Eye (tissue), 1 donor: ENCODE measurements around the gene AFDN.

Experiments
- DNase-seq: peaks from one replicate; pipeline ENCODE4 v3.0.0-alpha.2; 2015

Gene AFDN

DNA sequence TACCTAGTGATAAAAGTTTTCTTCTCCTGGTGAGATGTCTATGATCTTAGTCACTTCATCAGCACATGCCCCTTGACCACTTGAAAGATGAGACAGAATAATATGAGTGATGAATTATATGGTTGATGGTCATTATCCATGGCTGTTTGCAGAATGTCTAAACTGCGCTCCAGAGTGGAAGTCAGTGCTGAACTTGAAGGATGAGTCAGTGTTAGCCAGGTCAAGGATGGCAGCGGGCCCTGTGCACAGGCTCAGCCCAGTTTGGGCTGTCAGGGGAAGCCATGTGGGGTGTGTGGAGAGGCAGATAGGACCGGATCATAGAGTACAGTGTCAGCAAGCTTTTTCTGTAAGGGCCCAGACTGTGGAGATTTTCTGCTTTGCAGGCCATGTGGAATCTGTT is 103.6 kb downstream of the AFDN start:
- DNase-seq, result no peak

DNA sequence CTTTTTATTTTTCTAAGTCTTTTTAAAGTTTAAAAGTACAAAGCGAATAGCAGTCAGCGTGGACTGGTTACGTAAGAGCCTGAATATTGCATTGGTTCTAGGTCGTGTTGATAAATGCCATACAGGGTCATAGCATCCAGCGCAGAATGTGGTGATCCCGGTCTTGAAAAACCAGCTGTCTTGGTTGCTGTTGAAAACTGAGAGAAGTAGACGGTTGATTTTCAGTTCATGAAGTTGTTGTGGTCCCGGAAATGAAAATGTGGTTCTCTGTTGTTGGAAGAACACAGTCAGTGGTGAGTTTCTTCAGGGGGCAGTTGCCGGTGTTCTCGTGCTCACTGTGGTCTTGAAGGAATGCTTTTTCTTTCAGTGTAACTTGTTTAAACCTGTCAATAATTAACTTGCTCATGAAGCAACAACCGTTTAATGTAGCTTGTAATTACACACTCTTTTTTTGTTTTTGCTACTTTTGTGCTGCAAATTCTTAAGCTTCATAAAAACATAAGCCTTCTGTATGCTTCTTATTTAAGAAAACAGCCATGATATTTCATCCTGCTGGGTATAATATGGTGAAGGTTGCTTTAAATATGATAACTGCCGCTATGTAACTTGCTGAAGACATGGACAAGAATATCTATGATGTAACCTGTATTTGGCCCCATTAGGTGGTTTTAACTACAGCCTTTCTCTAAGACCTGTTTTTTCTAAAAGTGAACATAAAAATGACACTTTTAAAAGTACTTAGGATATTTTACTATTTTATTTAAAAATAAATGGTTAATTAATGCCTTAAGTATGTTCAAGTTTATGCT is 106.0 kb downstream of the AFDN start:
- peak; percentile 11 for DNase-seq

DNA sequence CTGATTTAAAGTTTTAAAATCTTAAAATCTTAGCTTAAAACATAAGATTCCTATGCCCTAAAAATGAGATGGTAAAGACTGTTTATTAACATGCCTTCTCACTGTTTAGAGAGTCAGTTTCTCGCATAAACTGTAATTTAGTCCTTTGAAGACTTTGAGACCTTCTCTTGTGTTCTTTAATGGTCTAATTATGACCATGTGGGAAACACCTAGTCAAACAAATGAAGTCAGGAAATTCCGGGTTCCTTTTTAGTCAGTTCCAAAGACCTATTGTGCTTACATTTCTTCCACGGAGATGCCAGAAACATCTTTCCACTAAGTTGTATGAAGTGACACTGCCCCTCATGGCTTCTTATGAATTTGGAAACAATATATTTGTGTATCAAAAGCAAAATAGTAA is 106.6 kb downstream of the AFDN start:
- DNase-seq, result no peak

DNA sequence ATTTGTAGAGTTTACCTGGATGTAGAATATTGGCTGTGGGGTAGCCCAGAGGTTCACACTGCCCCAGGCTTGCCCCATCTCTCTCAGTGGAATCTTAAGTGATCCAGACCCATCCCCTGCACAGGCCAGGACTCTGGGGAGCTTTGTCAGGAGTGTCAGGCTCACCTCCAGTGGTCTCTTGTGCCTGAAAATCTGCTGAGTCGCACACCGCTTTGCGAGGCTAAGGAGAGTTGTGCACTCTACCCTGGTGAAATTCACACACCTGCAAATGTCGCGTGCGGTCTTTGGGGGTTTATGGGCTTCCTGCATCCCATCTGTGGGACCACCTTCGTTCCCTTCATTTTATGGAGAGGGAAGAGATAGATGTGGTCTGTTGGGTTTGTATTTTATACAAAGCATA is 107.1 kb downstream of the AFDN start:
- no peak for DNase-seq

DNA sequence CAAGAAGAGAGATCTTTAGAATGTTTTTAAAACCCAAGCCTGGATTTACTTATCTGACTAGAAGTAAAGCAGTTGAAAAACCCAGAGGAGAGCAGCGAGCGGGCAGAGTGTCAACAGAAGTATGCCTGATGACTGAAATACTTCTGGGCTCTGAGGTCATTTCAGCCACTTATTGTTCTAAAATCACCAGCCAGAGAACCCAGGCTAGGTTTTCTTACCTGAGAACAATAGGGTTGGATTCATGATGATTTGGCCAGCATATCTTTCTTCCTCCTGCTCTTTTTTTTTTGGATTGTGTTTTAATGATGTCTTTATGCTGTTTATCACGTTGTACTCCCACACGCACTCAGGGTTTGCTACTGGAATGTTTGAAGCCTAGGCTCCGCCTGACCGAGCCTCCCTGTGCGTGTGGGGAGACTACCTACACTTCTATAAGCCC is 107.7 kb downstream of the AFDN start:
- no peak for DNase-seq

DNA sequence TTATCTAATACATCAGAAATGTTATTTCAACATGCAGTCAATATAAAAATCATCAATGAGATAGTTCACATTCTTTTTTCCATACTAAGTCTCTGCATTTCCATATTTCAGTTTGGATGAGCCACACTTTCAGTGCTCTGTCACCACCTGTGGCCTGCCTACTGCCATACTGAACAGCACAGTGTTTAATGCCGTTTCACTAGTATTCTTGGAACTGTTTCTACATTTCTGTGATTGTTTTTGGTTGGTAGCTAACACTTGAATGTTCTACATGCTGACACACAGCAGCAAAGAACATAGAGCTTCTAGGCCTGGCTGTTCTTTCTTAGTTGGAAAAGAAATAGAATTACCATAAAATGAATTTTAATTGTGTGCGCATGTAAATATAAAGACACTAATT is 109.3 kb downstream of the AFDN start:
- DNase-seq, result no peak

DNA sequence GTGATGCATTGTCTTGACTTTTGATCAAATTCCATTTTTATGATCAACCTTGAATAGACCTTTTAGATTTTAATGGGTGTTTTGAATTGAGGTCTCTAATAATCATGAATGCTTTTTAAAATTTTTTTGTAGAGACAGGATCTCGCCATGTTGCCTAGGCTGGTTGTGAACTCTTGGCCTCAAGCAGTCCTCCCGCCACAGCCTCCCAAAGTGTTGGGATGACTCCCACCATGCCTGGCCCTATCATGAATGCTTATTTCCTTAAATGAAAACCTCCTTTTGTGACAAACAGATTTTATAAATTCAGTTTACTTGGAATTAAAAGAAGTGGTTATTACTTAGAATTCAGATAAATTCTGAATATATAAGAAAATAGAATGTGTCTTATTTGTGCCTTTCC is 110.6 kb downstream of the AFDN start:
- no peak for DNase-seq

DNA sequence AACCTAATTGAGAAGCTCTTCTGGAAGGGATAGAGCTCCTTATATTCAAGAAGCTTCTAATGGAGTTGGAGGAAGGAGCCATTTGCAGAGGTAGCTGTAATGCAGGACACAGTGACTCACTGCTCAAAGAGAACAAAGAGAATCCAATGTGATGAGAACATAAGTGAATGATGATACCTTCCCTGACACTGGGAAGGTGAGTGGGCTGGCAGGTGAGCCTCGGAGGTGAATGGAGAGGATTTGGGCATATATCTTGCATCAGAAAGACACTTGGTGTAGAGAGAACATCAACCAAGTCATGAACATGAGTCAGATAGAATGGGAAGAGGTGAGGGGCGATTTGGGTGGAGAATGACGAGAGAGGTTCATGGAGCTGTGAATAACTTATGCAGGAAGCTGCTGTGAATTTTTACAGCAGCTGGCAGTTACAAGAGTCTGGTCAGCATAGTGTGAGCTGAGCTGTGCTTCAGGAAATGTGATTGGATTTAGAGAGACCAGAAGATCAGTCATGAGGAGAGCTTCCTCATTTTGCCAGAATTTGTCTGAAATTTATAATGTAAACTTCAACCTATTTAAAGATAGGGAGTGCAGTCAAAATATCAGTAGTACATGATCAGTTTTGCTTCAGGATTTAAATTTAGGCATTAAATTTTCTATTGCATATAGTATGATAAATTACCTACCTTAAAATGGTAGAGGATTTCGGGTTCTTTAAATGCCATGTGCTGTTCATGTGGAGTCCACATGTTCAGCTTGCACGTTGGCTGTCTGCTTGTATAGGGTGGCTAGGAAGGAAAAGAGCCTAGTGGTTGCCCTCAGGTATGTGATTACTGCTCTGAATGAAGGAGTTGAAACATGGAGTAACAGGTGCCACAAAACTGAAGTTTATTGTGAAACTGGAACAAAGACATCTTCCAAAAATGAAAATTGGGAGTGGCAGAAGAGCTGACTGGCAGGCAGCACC is 111.5 kb downstream of the AFDN start:
- DNase-seq, result no peak

DNA sequence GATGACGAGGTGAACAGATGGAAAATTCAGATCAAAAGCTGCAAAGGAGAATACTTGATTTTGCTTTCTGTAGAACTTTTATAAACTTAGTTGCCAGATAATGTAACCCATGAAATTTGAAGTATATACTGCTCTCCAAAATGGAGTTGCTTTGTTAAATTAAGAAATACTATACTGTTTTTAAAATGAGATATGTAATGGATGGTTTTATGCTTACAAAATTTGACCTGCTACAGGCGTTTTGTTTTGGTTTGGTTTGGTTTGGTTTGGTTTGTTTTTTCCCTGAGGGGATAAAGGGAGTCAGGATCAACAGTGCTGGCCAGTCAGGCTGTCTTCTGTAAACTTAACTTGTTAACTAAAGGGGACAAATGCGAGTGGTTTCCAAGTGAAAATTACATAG is 115.1 kb downstream of the AFDN start:
- no peak for DNase-seq

DNA sequence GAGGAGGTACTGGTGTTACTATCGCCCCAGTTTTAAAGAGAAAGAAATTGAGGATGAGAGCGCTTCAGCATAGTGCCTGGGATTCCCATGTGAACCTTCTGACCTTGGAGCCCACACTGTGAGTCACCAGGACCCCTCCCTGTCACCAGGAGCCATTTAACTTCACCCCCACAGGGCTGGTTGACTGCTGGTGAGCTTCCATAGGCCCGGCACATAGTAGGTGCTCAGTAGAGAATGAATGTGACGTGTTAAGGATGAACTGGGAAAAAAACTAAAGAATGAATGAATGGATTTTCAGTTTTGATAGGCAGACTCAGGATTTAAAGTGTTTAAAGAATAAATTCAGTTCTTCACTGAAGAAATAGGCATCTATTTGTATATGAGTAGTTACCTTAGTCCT is 117.4 kb downstream of the AFDN start:
- no peak for DNase-seq

DNA sequence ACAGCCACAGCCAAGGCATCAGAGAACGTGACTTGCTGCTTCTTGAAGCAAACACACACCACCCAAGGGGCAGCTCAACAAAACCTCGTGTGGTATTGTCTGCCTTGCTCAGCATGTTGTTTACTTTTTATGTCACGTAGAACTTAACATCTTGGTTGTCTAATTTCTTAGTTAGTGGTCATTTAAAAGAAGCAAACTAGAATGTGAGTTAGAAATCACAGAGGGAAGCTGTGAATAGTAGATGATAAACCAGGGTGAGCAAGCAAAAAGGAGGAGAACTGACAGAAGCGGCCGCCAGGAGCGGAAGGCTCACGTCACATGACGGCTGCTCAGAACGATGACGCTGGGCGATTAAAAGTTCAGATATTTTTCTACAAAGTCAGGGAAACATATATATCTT is 119.3 kb downstream of the AFDN start:
- no peak for DNase-seq

DNA sequence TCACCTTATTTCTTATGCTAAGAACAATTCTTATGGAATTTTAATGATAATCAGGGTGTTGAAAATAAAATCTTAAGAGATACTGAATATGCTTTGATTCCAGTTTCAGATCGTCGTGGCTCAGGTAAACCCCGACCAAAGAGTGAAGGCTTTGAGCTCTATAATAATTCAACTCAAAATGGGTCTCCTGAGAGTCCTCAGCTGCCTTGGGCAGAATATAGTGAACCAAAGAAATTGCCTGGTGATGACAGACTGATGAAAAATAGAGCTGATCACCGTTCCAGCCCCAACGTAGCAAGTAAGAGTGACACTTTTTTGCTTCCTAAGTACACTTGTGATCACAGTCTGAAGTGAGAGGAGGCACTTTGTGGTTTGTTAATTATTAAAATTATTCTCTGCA is 119.9 kb downstream of the AFDN start:
- DNase-seq, result no peak

DNA sequence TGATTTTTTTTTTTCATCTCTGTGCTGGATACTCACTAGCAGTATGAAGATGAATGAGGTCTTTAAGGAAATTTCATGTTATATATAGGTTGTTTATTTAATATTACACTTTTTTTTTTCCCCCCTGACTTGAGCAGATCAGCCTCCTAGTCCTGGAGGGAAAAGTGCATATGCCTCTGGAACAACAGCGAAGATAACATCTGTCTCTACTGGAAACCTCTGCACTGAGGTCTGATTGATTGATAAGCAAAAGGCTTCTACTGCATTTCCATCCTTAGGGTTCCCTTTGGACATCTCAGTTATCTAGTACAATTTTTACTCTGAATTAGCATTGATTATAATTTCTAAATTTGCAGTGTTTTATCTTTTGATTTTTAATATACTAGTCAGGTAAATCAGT is 121.0 kb downstream of the AFDN start:
- DNase-seq, result no peak

DNA sequence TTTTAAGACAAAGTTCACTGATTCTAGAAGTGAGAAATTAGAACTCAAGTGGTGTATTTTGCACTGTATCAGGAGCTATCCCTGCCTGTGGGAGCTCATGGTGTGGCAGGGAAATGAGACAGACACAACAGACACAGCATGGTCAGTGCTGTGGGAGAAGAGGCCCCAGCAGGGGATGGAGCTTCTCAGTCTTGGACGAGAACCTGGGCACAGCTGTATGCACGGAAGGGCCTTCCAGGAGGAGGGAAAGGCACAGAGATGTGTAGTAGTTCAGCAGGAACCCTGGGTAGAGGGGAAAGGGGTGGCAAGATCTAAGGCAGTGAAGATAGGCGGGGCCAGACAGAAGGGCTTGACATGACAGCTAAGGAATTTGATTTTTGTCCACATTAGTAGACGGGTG is 122.0 kb downstream of the AFDN start:
- DNase-seq, result no peak

DNA sequence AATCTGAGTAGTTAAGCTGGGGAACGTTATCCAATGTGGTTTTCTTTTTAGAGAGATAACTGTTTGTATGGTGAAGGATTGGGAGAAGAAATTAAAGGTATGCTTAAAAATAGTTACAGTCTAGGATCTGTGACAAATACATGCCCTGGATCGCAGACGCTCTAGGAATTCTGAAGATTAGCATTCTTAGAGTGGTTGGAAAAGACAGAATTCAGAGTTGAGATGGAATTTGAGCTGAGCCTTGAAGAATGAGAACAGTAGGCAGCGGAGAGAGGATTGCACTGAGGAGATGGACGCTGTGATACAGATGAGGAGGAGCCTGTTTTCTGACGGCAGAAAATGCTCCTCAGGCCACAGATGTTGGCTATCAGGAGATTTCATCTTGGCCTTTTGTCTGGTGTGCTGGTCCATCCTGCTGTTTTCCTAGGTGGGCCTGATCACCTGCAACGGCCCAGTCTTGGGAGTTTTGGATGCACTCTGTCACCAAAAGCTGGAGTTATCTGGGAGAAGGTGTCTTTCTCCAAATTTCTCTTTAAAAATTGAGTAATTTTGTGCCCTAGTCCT is 122.5 kb downstream of the AFDN start:
- no peak for DNase-seq

DNA sequence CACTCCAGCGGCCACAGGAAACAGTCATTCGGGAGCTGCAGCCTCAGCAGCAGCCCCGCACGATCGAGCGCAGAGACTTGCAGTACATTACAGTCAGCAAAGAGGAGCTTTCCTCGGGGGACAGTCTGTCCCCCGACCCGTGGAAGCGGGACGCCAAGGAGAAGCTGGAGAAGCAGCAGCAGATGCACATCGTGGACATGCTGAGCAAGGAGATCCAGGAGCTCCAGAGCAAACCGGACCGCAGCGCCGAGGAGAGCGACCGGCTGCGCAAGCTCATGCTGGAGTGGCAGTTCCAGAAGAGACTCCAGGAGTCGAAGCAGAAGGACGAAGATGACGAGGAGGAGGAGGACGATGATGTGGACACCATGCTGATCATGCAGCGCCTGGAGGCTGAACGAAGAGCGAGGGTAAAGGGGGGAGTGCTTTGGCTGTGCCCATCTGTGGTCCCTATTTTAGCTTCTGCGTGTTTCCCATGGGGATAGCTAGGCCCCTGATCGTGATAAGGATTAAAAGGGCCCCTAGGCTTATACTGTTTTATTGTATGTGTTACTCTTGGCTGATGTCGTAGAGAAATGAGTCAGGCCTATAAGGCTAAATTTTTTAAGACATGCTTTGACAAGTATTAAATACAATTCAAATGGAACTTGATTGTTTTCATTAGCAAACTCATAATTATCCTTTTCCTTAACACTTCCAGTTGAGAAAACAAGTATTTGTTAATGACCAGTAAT is 125.2 kb downstream of the AFDN start:
- DNase-seq, result no peak

DNA sequence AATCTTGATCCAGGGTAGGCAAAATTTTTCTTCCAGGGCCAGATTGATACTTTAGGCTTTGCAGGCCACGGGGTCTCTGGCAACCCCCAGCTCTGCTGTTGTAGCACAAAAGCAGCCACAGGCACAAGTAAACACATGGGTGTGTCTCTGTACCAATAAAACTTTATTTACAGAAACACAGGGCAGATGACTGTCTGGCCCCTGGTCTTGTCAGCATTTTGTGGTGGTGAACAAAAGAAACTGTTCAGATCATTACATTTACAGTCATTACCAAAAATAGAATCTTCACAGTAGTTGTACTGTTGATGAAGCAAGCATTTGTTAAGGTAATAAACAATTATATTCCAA is 125.8 kb downstream of the AFDN start:
- no peak for DNase-seq

DNA sequence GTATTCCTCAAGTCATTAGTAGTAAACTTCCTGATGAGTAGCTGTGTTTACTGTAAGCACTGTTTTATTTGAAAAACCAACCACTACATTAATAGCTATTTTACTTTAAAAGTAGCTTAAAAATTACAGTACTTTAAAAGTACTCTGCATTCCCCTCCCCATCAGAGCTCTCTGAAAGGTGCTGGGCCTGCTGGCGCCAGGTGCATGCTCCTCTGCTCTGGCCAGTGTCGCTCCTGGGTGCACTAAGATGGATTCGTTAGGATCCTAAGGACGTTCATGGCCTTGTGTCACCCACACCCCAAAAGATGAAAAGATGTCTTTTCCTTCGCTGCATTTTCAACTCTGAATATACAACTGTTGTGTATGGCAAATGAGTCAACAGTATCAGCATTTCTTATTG is 126.8 kb downstream of the AFDN start:
- no peak for DNase-seq

DNA sequence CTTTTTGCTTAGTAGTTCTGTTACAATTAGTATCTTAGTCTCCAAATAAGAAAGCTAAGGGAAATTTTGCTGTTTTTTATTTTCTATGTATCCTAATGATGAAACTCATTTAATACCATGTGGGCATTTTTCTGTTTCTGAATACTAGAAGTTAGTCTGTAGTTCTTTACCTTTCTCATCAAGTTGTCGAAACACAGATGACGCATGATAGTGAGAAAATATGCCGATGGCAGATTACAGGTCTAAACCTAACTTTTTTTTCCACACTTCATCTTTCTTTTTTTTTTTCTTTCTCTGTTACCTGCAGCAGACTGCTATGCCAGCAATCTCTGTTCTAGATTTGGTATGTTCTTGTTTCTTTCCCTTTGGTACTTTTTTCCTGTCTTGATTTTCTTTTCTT is 127.4 kb downstream of the AFDN start:
- no peak for DNase-seq

DNA sequence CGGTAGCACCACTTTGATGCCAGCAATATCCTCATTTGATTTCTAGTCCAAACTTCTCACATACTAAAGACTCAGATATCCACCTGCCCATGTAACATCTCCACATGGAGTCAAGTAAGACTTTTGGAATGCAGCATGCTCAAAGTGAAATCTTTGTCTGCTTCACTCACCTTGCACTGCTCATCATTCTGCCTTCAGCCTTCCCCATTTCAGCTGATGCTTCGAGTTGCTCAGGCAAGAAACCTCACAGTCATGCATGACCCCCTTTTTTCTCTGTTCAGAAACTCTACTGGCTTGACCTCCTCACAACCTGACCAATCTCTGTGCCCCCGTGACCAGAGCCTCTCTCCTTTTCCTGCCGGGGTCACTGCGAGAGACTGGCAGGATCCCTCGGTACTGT is 129.8 kb downstream of the AFDN start:
- DNase-seq, result no peak

DNA sequence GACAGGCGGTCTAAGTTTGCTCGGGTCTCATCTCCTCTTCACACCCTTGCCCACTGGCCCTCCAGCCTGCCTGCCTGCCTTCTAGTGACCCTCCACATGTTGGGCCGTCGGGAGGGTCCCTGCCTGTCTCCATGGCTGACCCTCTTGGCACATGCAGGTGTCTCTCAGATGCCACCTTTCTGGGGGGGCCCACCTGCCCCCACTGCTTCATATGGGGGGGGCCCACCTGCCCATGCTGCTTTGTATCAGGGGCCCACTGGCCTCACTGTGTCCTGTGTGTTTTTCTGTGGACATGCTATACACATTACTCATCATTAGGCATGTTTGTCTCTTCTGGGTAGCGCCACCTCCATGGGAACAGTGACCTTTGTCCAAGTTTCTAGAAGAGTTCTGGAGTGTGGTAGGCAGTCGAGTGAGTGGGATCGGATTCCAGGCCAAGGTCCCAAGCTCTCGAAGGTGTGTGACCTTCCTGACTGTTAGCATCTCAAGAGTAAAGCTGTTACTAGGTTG is 130.3 kb downstream of the AFDN start:
- no peak for DNase-seq

DNA sequence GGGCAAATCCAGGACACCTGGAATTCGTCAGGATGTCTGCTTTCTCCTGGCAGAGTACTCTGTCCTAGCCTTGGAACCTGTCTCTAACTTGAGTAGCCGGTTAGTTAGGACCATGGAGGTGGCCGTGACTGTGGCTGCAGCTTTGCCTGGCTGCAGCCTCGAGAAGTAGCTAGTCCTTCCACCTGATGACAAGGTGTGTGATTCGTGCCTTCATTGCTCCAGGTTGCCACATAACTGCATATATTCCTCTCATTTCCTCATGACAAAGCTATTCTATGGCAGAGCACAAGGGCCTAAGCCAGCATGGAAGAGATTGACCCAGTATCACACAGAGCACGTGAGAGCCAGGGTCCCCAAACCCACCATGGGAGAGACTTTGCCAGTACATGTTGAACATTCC is 130.9 kb downstream of the AFDN start:
- DNase-seq, result no peak

DNA sequence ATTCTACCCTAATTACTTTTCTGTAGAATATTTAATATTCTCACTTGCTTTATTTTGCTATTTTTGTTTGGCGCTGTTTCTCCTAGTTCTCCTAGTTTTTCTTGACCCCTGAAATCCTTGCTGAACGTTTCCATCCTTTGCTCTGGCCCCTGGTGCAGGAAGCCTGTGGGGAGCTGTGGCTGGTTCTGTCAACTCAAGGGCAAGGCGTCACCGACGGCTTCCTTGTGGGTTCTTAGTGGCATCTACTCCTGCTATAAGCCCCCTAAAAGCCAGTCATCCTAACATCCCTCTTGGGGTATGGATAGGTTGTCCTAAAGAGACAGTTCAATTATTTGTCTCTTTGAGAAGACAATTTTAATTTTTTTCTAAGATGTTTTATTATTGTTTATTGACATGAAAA is 133.9 kb downstream of the AFDN start:
- no peak for DNase-seq
